HG03460 (cell line): Measurements from ENCODE around the gene DPF1.

Experiments used
- ATAC-seq: cut with Tn5 transposase; IDR thresholded peaks from one replicate; pipeline ENCODE4 v1.9.1; 2021; ENCODE audit not compliant: unreplicated experiment

DPF1 gene

GRCh38 chr19:38221919-38222830 lies 1.8 kb downstream of the DPF1 start:
- no peak for ATAC-seq

- ATAC-seq: no peak
Observed at GRCh38 chr19:38221421-38221820, 2.6 kb downstream of the DPF1 start.

- ATAC-seq: no peak
Observed at GRCh38 chr19:38219221-38219620, 4.8 kb downstream of the DPF1 start.

- ATAC-seq: no peak
Observed at GRCh38 chr19:38218204-38218603, 5.8 kb downstream of the DPF1 start.

GRCh38 chr19:38216785-38217641 lies 7.0 kb downstream of the DPF1 start:
- ATAC-seq: no peak

- no peak for ATAC-seq
Observed at GRCh38 chr19:38213911-38214625, 10.0 kb downstream of the DPF1 start.

GRCh38 chr19:38213469-38213868 lies 10.6 kb downstream of the DPF1 start:
- ATAC-seq: no peak

- ATAC-seq: no peak
Observed at GRCh38 chr19:38211766-38212165, 12.3 kb downstream of the DPF1 start.

- ATAC-seq: no peak
Observed at GRCh38 chr19:38211151-38211591, 12.9 kb downstream of the DPF1 start.

GRCh38 chr19:38210458-38210987 lies 13.5 kb downstream of the DPF1 start:
- no peak for ATAC-seq

- ATAC-seq: no peak
Observed at GRCh38 chr19:38209671-38210457, 14.2 kb downstream of the DPF1 start.

- no peak for ATAC-seq
Observed at GRCh38 chr19:38209152-38209551, 14.9 kb downstream of the DPF1 start.

GRCh38 chr19:38208571-38208970 lies 15.5 kb downstream of the DPF1 start:
- ATAC-seq: no peak

- ATAC-seq: no peak
Observed at GRCh38 chr19:38207543-38207942, 16.5 kb downstream of the DPF1 start.

- no peak for ATAC-seq
Observed at GRCh38 chr19:38206928-38207327, 17.1 kb downstream of the DPF1 start.

GRCh38 chr19:38206006-38206745 lies 17.8 kb downstream of the DPF1 start:
- no peak for ATAC-seq

- ATAC-seq: no peak
Observed at GRCh38 chr19:38204728-38205127, 19.3 kb downstream of the DPF1 start.

- no peak for ATAC-seq
Observed at GRCh38 chr19:38204096-38204495, 19.9 kb downstream of the DPF1 start.

- no peak for ATAC-seq
Observed at GRCh38 chr19:38203197-38203596, 20.8 kb downstream of the DPF1 start.
